Sigmoid colon (tissue), 4 donors: ENCODE data around the gene ATP4B.

Source experiments
- CTCF ChIP-seq, 4 experiments: fragments of 450-650 bp in 3 of 4; fragments of 200-600 bp in 1 of 4; IDR thresholded peaks; one replicate each; pipeline ENCODE4 v1.5.1; 2016 to 2019; ENCODE audit warnings: antibody characterized with exemption in 4 of 4, mild to moderate bottlenecking in 3 of 4, moderate library complexity in 2 of 4
- EP300 ChIP-seq, 4 donors: sonication (generic); formaldehyde crosslinking; IDR thresholded peaks; one replicate each; pipeline ENCODE4 v1.6.1; 2017; ENCODE audit warnings: antibody characterized with exemption in 4 of 4
- POLR2A ChIP-seq, 2 donors: fragments of 450-650 bp; IDR thresholded peaks; one replicate each; pipeline ENCODE4 v1.6.1; 2016; ENCODE audit warnings: antibody characterized with exemption in 2 of 2, mild to moderate bottlenecking in 2 of 2, moderate library complexity in 2 of 2
- POLR2AphosphoS5 ChIP-seq, 4 donors: sonication (generic); formaldehyde crosslinking; IDR thresholded peaks; one replicate each; pipeline ENCODE4 v1.6.1; 2017; ENCODE audit warnings: antibody characterized with exemption in 4 of 4

- TF ChIP-seq CTCF (IDR thresholded peaks at IDR 0.05) (no peak), POLR2AphosphoS5 (IDR thresholded peaks at IDR 0.05) (no peak), POLR2A (IDR thresholded peaks at IDR 0.05) (no peak), EP300 (IDR thresholded peaks at IDR 0.05) (no peak)
Measured at GRCh38 chr13:113650731-113651148, 7.3 kb downstream of the ATP4B start.
